Ishikawa (cell line): Measurements from ENCODE around the gene SOWAHC.

Experiments
- EP300 ChIP-seq: IDR thresholded peaks from 2 replicates; pipeline ENCODE4 v1.6.1; 2012; ENCODE audit warnings: borderline replicate concordance
- FOXM1 ChIP-seq: IDR thresholded peaks from 2 replicates; pipeline ENCODE4 v1.6.1; 2012; ENCODE audit warnings: low read depth, borderline replicate concordance
- YY1 ChIP-seq: IDR thresholded peaks from 2 replicates; pipeline ENCODE4 v1.6.1; 2012; ENCODE audit warnings: low read depth

DNA sequence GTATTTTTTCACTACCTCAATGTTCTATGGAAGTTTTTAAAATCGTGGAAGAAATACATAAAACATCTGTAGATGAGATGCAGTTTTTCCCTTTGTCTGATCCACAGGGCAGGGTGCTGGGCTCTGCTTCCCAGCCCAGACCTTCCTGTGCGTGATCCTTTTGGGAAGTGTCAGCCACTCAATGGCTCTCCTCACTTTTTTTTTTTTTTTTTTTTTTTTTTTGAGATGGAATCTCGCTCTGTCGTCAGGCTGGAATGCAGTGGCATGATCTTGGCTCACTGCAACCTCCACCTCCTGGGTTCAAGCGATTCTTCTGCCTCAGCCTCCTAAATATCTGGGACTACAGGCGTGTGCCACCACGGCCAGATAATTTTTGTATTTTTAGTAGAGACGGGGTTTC is 32.8 kb downstream of the SOWAHC start:
- TF ChIP-seq EP300, result no peak
- no peak for TF ChIP-seq FOXM1
- no peak for TF ChIP-seq YY1
